Measurements from ENCODE around the gene CPNE5. TPM values are rescaled to one million over a fixed set of nuclear protein-coding genes. Genes with fewer than 3 reads are reported as not detected.

Gene CPNE5
- polyA plus RNA-seq, 3 donors = 0.47 to 0.85 (median 0.82) TPM

- Mint-ChIP-seq H3K4me3 (no peak overlapping the region), H3K36me3 (peaks cover 38 to 59% of the 10 kb centered on the region in 2 donors), H3K4me1 (peaks cover 39% of the 10 kb centered on the region), H3K9me3 (no peaks in the 10 kb centered on the region), H3K27ac (peak overlapping the region in 3 of 7 donors; percentile 27 to 65 (median 42)), H3K27me3 (ENCODE audit: low read depth in 3 of 3) (peaks cover 0 to 2% (median 0%) of the 10 kb centered on the region in 3 donors)
- Histone ChIP-seq H3K79me2 (ENCODE audit: insufficient read depth, low read length) (peaks cover 97% of the 10 kb centered on the region), H3K9ac (ENCODE audit: insufficient read depth, low read length, poor library complexity, severe bottlenecking) (no peak overlapping the region), H3K4me3 (replicated peaks in 1 of 3; ENCODE audit: low read depth in 2 of 3, low read length in 3 of 3) (no peak overlapping the region), H3K4me1 (ENCODE audit: control insufficient read depth in 1 of 2, insufficient read depth in 2 of 2, low read length in 2 of 2) (peaks cover 36 to 38% of the 10 kb centered on the region in 2 donors), H3K36me3 (replicated peaks in 1 of 2; ENCODE audit: control insufficient read depth in 1 of 2, insufficient read depth in 2 of 2, low read length in 2 of 2) (peaks cover 20 to 52% of the 10 kb centered on the region in 2 donors), H3K27me3 (ENCODE audit: control insufficient read depth in 2 of 2, insufficient read depth in 2 of 2, low read length in 2 of 2) (no peaks in the 10 kb centered on the region), H2AFZ (ENCODE audit: insufficient read depth, low read depth, low read length, poor library complexity, severe bottlenecking) (no peak overlapping the region), H3K9me3 (replicated peaks in 1 of 2; ENCODE audit: control insufficient read depth in 1 of 2, insufficient read depth in 1 of 2, low read length in 2 of 2) (no peaks in the 10 kb centered on the region), H3K4me2 (replicated peaks; ENCODE audit: extremely low read depth, low read length, poor library complexity, severe bottlenecking) (no peak overlapping the region), H3K27ac (ENCODE audit: low read depth in 1 of 2, low read length in 2 of 2) (no peak overlapping the region), H4K20me1 (ENCODE audit: insufficient read depth, low read length) (peaks cover 4% of the 10 kb centered on the region)
- 96% methylated on average over 18 of the region's 18 CpGs for WGBS (ENCODE audit: insufficient coverage)
- TF ChIP-seq CTCF (IDR thresholded peaks at IDR 0.05) = no peak
- DNase-seq = peak in 1 of 3 donors; percentile 1
- intact Hi-C loops (cut with micrococcal nuclease) = no loop called here
These were observed 135.3 kb downstream of the CPNE5 start for GRCh38 chr6:36703982-36704381.

DNA sequence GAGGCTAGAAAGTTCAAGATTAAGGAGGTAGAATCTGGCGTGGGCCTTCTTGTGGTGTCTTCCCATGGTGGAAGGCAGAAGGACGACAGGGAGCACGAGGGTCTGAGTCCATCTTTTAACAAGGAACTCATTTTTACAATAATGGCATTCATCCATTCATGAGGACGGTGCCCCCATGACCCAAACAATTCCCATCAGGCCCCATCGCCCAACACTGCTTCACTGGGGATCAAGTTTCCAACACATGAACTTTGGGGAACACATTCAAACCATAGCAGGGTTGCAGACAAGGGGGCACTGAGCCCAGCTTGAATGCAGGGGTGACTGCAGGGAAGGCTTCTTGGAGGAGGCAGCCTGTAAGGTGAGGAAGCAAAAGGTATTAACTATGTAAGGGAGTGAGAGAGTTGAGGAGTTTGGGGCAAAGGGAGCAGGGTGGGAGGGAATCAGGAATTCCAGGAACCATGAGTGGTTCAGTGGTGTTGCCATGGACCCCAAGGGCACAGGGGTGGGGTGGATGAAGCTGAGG lies 136.1 kb downstream of the CPNE5 start:
- peak overlapping the region in 5 of 7 donors; percentile 27 to 96 (median 70) for H3K27ac Mint-ChIP-seq
- intact Hi-C loops (cut with micrococcal nuclease) = no loop called here
- peaks cover 38 to 59% of the 10 kb centered on the region in 2 donors for H3K36me3 Mint-ChIP-seq
- Histone ChIP-seq H3K27ac (ENCODE audit: low read depth in 1 of 2, low read length in 2 of 2) (peak overlapping the region in 1 of 2 donors; percentile 85), H2AFZ (ENCODE audit: insufficient read depth, low read depth, low read length, poor library complexity, severe bottlenecking) (no peak overlapping the region), H3K9me3 (replicated peaks in 1 of 2; ENCODE audit: control insufficient read depth in 1 of 2, insufficient read depth in 1 of 2, low read length in 2 of 2) (no peaks in the 10 kb centered on the region), H3K27me3 (ENCODE audit: control insufficient read depth in 2 of 2, insufficient read depth in 2 of 2, low read length in 2 of 2) (no peaks in the 10 kb centered on the region), H3K36me3 (replicated peaks in 1 of 2; ENCODE audit: control insufficient read depth in 1 of 2, insufficient read depth in 2 of 2, low read length in 2 of 2) (peaks cover 18 to 52% of the 10 kb centered on the region in 2 donors), H3K4me1 (ENCODE audit: control insufficient read depth in 1 of 2, insufficient read depth in 2 of 2, low read length in 2 of 2) (peaks cover 45 to 46% of the 10 kb centered on the region in 2 donors), H4K20me1 (ENCODE audit: insufficient read depth, low read length) (peaks cover 4% of the 10 kb centered on the region), H3K9ac (ENCODE audit: insufficient read depth, low read length, poor library complexity, severe bottlenecking) (no peak overlapping the region), H3K79me2 (ENCODE audit: insufficient read depth, low read length) (peaks cover 100% of the 10 kb centered on the region), H3K4me2 (replicated peaks; ENCODE audit: extremely low read depth, low read length, poor library complexity, severe bottlenecking) (no peak overlapping the region), H3K4me3 (replicated peaks in 1 of 3; ENCODE audit: low read depth in 2 of 3, low read length in 3 of 3) (no peak overlapping the region)
- peaks cover 0 to 2% (median 0%) of the 10 kb centered on the region in 3 donors for H3K27me3 Mint-ChIP-seq (ENCODE audit: low read depth in 3 of 3)
- H3K4me1 Mint-ChIP-seq = peaks cover 48% of the 10 kb centered on the region
- no peaks in the 10 kb centered on the region for H3K9me3 Mint-ChIP-seq
- 80% methylated on average over 4 of the region's 5 CpGs for WGBS (ENCODE audit: insufficient coverage)
- H3K4me3 Mint-ChIP-seq = no peak overlapping the region
- peak in 1 of 3 donors; percentile 2 for DNase-seq
- no peak for TF ChIP-seq CTCF (IDR thresholded peaks at IDR 0.05)

All from CD14-positive monocyte (primary cell).